Measurements from ENCODE around the gene FRYL.

Gene FRYL

GRCh38 chr4:48629458-48629857 lies 150.6 kb downstream of the FRYL start:
- H3K4me3 ChIP-seq (ENCODE audit: low read depth, low read length) = no peak overlapping the region

GRCh38 chr4:48623182-48623780 lies 156.8 kb downstream of the FRYL start:
- no peak overlapping the region for H3K4me3 ChIP-seq (ENCODE audit: low read depth, low read length)

GRCh38 chr4:48620831-48621230 lies 159.2 kb downstream of the FRYL start:
- H3K4me3 ChIP-seq (ENCODE audit: low read depth, low read length) = no peak overlapping the region

GRCh38 chr4:48620093-48620492 lies 160.0 kb downstream of the FRYL start:
- no peak overlapping the region for H3K4me3 ChIP-seq (ENCODE audit: low read depth, low read length)

GRCh38 chr4:48604527-48604926 lies 175.6 kb downstream of the FRYL start:
- H3K4me3 ChIP-seq (ENCODE audit: low read depth, low read length) = no peak overlapping the region

GRCh38 chr4:48604041-48604440 lies 176.0 kb downstream of the FRYL start:
- H3K4me3 ChIP-seq (ENCODE audit: low read depth, low read length) = no peak overlapping the region

GRCh38 chr4:48603366-48604003 lies 176.6 kb downstream of the FRYL start:
- no peak overlapping the region for H3K4me3 ChIP-seq (ENCODE audit: low read depth, low read length)

GRCh38 chr4:48602763-48603162 lies 177.3 kb downstream of the FRYL start:
- H3K4me3 ChIP-seq (ENCODE audit: low read depth, low read length) = no peak overlapping the region

GRCh38 chr4:48602222-48602621 lies 177.9 kb downstream of the FRYL start:
- H3K4me3 ChIP-seq (ENCODE audit: low read depth, low read length) = no peak overlapping the region

- H3K4me3 ChIP-seq (ENCODE audit: low read depth, low read length) = no peak overlapping the region
Measured at GRCh38 chr4:48596336-48596735, 183.7 kb downstream of the FRYL start.

GRCh38 chr4:48594180-48594579 lies 185.9 kb downstream of the FRYL start:
- no peak overlapping the region for H3K4me3 ChIP-seq (ENCODE audit: low read depth, low read length)

- no peak overlapping the region for H3K4me3 ChIP-seq (ENCODE audit: low read depth, low read length)
Measured at GRCh38 chr4:48591372-48591771, 188.7 kb downstream of the FRYL start.

GRCh38 chr4:48590884-48591283 lies 189.2 kb downstream of the FRYL start:
- no peak overlapping the region for H3K4me3 ChIP-seq (ENCODE audit: low read depth, low read length)

- no peak overlapping the region for H3K4me3 ChIP-seq (ENCODE audit: low read depth, low read length)
Measured at GRCh38 chr4:48589098-48589445, 191.0 kb downstream of the FRYL start.

- H3K4me3 ChIP-seq (ENCODE audit: low read depth, low read length) = no peak overlapping the region
Measured at GRCh38 chr4:48588230-48589097, 191.6 kb downstream of the FRYL start.

- H3K4me3 ChIP-seq (ENCODE audit: low read depth, low read length) = no peak overlapping the region
Measured at GRCh38 chr4:48585401-48585800, 194.7 kb downstream of the FRYL start.

- no peak overlapping the region for H3K4me3 ChIP-seq (ENCODE audit: low read depth, low read length)
Measured at GRCh38 chr4:48578132-48578968, 201.7 kb downstream of the FRYL start.

- H3K4me3 ChIP-seq (ENCODE audit: low read depth, low read length) = no peak overlapping the region
Measured at GRCh38 chr4:48575964-48576363, 204.1 kb downstream of the FRYL start.

GRCh38 chr4:48571471-48571870 lies 208.6 kb downstream of the FRYL start:
- H3K4me3 ChIP-seq (ENCODE audit: low read depth, low read length) = no peak overlapping the region

- no peak overlapping the region for H3K4me3 ChIP-seq (ENCODE audit: low read depth, low read length)
Measured at GRCh38 chr4:48570646-48571220, 209.3 kb downstream of the FRYL start.

- no peak overlapping the region for H3K4me3 ChIP-seq (ENCODE audit: low read depth, low read length)
Measured at GRCh38 chr4:48566034-48566384, 214.1 kb downstream of the FRYL start.

All from iPS-11a (cell line).